Psoas muscle (tissue), 8 donors: ENCODE measurements around the gene STXBP6. TPM values are rescaled to one million over a fixed set of nuclear protein-coding genes. Genes with fewer than 3 reads are reported as not detected.

Experiments
- ATAC-seq, 4 donors: fragments of 200-7000 bp; cut with Tn5 transposase; one replicate each; pipeline ENCODE4 v1.9.1; 2020; ENCODE audit warnings: moderate library complexity in 3 of 4, mild to moderate bottlenecking in 2 of 4
- DNase-seq, 2 donors: peaks; one replicate each; pipeline ENCODE4 v3.0.0-alpha.2; 2020
- H3K27ac ChIP-seq: fragments of 200-600 bp; one replicate; pipeline ENCODE4 v1.8.0; 2022
- H3K27me3 ChIP-seq, 3 donors: fragments of 200-600 bp in 1 of 3; one replicate each; pipeline versions ENCODE4 v1.6.1 to v1.8.0; 2013 to 2022; ENCODE audit warnings: low read length in 2 of 3, mild to moderate bottlenecking in 2 of 3, moderate library complexity in 1 of 3; ENCODE audit not compliant: insufficient read depth in 3 of 3
- H3K36me3 ChIP-seq, 2 donors: fragments of 200-600 bp in 1 of 2; one replicate each; pipeline versions ENCODE4 v1.6.1 to v1.8.0; 2013 to 2022; ENCODE audit warnings: low read depth in 1 of 2, mild to moderate bottlenecking in 1 of 2, moderate library complexity in 1 of 2; ENCODE audit not compliant: insufficient read depth in 1 of 2
- H3K4me1 ChIP-seq: fragments of 200-600 bp; one replicate; pipeline ENCODE4 v1.8.0; 2022
- H3K4me3 ChIP-seq: fragments of 200-600 bp; one replicate; pipeline ENCODE4 v1.8.0; 2022; ENCODE audit warnings: mild to moderate bottlenecking
- H3K9me3 ChIP-seq: fragments of 200-600 bp; one replicate; pipeline ENCODE4 v1.8.0; 2022
- WGBS, 3 donors: extraction: QIAGEN DNeasy Blood & Tissue Kit; methylation state at CpG; one replicate each; pipeline versions ENCODE4 v1.1.6 to v1.1.7; 2013; 5-methylcytosine and 5-hydroxymethylcytosine counted together
- intact Hi-C, 2 donors: fragments of 100-400 bp; cut with DNase I; formaldehyde crosslinking; loops; one replicate each; pipeline versions ENCODE4 v1.11.0 to v1.14.2; 2022
- polyA plus RNA-seq, 3 donors: library from polyadenylated mRNA; stranded (reverse); fragments of 200-250 nt; gene quantifications; one replicate each; pipeline ENCODE4 v1.2.3, GENCODE V29; 2013
- total RNA-seq, 4 donors: library from RNA; stranded (reverse); fragmentation: NEBNext Ultra II Directional in 2 of 4; extraction: Animal tissue kit (Norgen Biotek cat#: 25700) in 2 of 4; gene quantifications; one replicate each; pipeline versions ENCODE4 v1.2.1 to v1.2.4, GENCODE V29; 2021 to 2023
- TF ChIP-seq, protein P1 (sequence below): fragments of 200-600 bp; IDR thresholded peaks from one replicate; pipeline ENCODE4 v1.8.0; 2022; ENCODE audit warnings: antibody characterized with exemption
- donor health status: healthy with polysubstance abuse.
- donor health status: DM: no; HTN: no; CAD: no; lungs with moderate emphysema.
- donor health status: Bipolar disorder and iron deficiency.
- donor health status: healthy.
- donor health status: DM: yes; HTN: yes; CAD: no.
- donor health status: DM: no; HTN: no; CAD: no.
- donor health status: DM: no; HTN: no; CAD: no.
- donor health status: DM: yes; HTN: yes; CAD: no.

Gene STXBP6
- total and polyA plus RNA-seq, 7 donors: 1.1 to 3.5 (median 2.2) TPM

DNA sequence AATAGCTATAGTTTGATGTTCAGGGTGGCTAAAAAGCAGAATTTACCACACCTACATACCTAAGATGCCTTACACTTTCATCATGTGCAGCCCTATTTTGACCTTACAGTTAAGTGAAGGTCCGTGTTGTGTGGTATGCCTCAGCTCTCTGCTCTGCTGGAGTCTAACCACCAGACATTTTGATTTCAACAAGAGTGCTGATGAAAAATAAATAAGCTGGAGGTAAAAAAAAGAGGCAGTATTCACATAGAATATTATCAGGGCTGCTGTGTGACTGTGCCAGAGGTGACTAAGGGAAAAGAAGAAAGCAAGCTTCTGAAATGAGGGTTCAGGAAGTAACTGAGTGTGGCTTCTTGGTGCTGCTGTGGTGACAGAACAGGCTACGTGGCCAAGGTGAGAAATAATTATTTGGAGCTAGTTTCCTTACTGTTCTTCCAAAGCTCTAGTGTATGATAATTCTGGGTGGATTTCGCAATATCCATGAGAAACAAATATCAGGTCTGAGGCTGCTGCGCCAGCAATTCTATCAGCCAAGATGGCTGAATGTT lies 188.8 kb downstream of the STXBP6 start:
- Histone ChIP-seq H3K4me1 (no peaks in the 10 kb centered on the region), H3K36me3 (no peaks in the 10 kb centered on the region), H3K4me3 (no peak overlapping the region), H3K27ac (no peak overlapping the region), H3K27me3 (no peaks in the 10 kb centered on the region), H3K9me3 (no peaks in the 10 kb centered on the region)
- intact Hi-C loops: no loop called here
- ATAC-seq (no peak), DNase-seq (no peak)
- TF ChIP-seq, protein P1, sequence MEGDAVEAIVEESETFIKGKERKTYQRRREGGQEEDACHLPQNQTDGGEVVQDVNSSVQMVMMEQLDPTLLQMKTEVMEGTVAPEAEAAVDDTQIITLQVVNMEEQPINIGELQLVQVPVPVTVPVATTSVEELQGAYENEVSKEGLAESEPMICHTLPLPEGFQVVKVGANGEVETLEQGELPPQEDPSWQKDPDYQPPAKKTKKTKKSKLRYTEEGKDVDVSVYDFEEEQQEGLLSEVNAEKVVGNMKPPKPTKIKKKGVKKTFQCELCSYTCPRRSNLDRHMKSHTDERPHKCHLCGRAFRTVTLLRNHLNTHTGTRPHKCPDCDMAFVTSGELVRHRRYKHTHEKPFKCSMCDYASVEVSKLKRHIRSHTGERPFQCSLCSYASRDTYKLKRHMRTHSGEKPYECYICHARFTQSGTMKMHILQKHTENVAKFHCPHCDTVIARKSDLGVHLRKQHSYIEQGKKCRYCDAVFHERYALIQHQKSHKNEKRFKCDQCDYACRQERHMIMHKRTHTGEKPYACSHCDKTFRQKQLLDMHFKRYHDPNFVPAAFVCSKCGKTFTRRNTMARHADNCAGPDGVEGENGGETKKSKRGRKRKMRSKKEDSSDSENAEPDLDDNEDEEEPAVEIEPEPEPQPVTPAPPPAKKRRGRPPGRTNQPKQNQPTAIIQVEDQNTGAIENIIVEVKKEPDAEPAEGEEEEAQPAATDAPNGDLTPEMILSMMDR: no peak
- 76 to 83% (median 79%) methylated on average over 4 of the region's 4 CpGs for WGBS, 3 donors

DNA sequence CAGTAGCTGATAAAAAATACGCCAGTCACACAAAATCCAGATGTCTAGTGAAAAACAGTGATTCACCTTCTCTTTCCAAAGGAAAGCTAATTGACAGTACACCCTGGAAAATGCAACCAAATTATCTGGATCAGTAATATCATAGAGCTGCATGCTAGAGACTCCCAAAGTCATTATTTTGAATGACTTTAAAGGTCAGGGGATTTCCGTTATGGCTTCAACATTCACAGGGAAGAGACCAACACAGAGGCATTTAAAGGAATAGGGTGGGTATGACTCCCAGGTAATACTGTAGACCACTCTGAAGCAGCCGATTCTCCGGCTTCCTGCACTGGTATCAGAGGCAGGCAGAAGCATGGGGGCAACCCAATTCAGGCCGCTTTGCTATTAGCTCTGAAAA lies 190.4 kb downstream of the STXBP6 start:
- 69 to 90% (median 75%) methylated on average over 5 of the region's 5 CpGs for WGBS, 3 donors
- H3K27ac ChIP-seq: no peak overlapping the region
- no peaks in the 10 kb centered on the region for H3K36me3 ChIP-seq
- intact Hi-C loops: no loop called here
- H3K4me1 ChIP-seq: no peaks in the 10 kb centered on the region
- no peak overlapping the region for H3K4me3 ChIP-seq
- H3K9me3 ChIP-seq: no peaks in the 10 kb centered on the region
- no peak for DNase-seq
- TF ChIP-seq, protein P1: no peak
- no peak for ATAC-seq
- no peaks in the 10 kb centered on the region for H3K27me3 ChIP-seq

DNA sequence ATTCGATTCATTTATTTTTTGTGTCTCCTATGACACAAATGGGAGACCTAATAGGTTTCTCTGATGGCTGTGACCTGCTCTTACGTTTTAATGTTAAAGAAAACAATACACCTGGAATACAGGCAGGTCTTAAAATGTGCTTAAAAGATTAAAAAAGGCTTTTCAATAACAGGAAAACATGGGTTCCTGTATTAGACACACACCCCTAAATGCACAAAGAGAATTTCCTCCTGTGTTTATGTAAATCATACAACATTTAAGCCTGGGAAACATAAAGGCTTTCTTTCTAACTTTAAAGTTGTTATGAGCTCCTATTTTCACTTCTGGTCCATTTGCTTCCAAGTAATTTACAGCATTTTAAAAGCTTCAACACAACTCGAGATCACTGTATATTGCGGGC lies 191.3 kb downstream of the STXBP6 start:
- ATAC-seq: no peak
- H3K4me3 ChIP-seq: no peak overlapping the region
- no peak overlapping the region for H3K27ac ChIP-seq
- H3K36me3 ChIP-seq: no peaks in the 10 kb centered on the region
- H3K9me3 ChIP-seq: no peaks in the 10 kb centered on the region
- no peaks in the 10 kb centered on the region for H3K27me3 ChIP-seq
- no peaks in the 10 kb centered on the region for H3K4me1 ChIP-seq
- TF ChIP-seq, protein P1: no peak
- DNase-seq: no peak
- intact Hi-C loops: no loop called here
- 74 to 81% (median 81%) methylated on average over 4 of the region's 4 CpGs for WGBS, 3 donors

DNA sequence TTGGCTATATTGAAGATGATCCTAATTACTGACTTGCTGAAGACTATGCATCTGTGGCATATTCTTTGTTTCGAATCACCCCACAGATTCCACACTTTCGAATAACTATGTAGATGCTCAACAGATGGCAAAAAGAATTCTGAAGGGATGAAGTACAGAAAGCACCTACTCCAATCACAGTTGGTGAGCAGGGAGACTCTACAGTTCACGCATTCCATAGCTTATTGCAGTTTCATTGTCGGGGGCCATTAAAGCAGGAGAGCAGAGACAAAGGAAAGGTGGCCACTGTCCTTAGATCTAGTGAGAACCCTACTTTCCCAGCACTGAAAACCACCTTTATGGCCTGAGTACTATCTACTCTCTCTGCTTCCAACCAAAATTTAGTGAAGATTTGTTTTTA lies 191.9 kb downstream of the STXBP6 start:
- H3K27me3 ChIP-seq: no peaks in the 10 kb centered on the region
- DNase-seq (no peak), ATAC-seq (no peak)
- H3K9me3 ChIP-seq: no peaks in the 10 kb centered on the region
- TF ChIP-seq, protein P1: no peak
- no peaks in the 10 kb centered on the region for H3K4me1 ChIP-seq
- 77 to 87% (median 78%) methylated on average over 4 of the region's 4 CpGs for WGBS, 3 donors
- no peak overlapping the region for H3K27ac ChIP-seq
- H3K36me3 ChIP-seq: no peaks in the 10 kb centered on the region
- intact Hi-C loops: no loop called here
- no peak overlapping the region for H3K4me3 ChIP-seq

DNA sequence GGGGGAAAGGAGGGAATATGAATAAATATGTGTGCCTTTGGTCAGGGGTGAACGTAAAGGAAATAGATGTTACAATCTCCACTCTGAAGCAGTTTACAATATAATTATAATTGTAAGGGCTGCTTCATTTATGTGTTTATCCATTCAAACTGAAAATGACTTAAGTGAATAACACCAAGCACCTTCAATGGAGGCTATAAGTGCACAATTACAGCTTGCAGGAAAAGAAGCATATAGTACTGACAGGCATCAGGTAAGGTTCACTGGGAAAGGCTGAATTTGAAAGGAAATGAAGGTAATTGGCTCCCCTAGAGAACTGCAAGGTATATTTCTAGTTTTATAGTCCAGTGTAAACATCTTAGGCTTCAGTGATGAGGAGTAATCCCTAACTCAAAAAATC lies 192.7 kb downstream of the STXBP6 start:
- TF ChIP-seq, protein P1: no peak
- no peak for ATAC-seq
- no peak overlapping the region for H3K4me3 ChIP-seq

More for the DNA sequence above, 192.7 kb downstream of the STXBP6 start:
- H3K36me3 ChIP-seq: no peaks in the 10 kb centered on the region
- no peak overlapping the region for H3K27ac ChIP-seq
- no peak for DNase-seq
- no peaks in the 10 kb centered on the region for H3K27me3 ChIP-seq
- H3K9me3 ChIP-seq: no peaks in the 10 kb centered on the region
- H3K4me1 ChIP-seq: no peaks in the 10 kb centered on the region
- intact Hi-C loops: no loop called here
- WGBS, 3 donors: 82 to 94% (median 92%) methylated on average over 1 of the region's 1 CpG
